Measurements from ENCODE around the gene PLA2G15.

DNA sequence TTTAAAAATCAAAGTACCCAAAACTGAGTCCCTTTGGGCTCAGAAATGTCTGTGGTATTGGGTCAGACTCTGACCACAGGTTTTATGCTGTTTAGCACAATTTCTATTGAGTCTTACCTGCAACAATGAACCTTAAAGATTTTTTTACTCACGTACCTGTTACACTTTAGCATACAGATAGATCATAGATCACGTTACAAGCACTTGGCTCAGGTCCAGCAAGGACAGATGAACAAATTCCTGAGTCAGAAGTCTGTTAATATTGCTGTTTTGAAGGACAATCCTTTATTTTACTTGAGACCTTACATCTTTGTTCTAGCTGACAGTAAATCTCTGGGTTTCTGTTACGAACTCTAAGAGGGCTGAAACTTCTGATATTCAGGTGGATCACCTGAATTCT, 52.7 kb downstream of the PLA2G15 start:
- TF ChIP-seq ZNF274 (IDR thresholded peaks at IDR 0.05; ENCODE audit: low read depth, low read length) (no peak), SUZ12 (IDR thresholded peaks at IDR 0.05; ENCODE audit: extremely low read depth, insufficient read depth, insufficient read length) (no peak)

Data from NT2/D1 (cell line).